HCT116 (cell line): ENCODE measurements around the gene GALNT13. TPM values are rescaled to one million over a fixed set of nuclear protein-coding genes. Genes with fewer than 3 reads are reported as not detected.

Experiments used
- ATAC-seq: fragments of 200-7000 bp; cut with Tn5 transposase; 2 replicates; pipeline ENCODE4 v1.9.1; 2020; ENCODE audit warnings: mild to moderate bottlenecking, moderate library complexity
- BruUV-seq: library from RNA; stranded (reverse); fragments of 400-500 nt; replicated peaks from 2 replicates; lab custom pipeline; 2021; lab: Mats Ljungman, UMichigan
- CTCF ChIA-PET: fragments of 300-600 bp; sonication (Branson Sonifier 250); formaldehyde crosslinking; loops from one replicate; lab custom pipeline; 2021; ENCODE audit warnings: antibody characterized with exemption; lab: Charles Lee
- POLR2A ChIA-PET: fragments of 300-600, 350-600 bp; sonication (Branson Sonifier 250); formaldehyde crosslinking; loops from one replicate; lab custom pipeline; 2021; ENCODE audit warnings: antibody characterized with exemption; lab: Charles Lee
- RAD21 ChIA-PET, 2 experiments: fragments of 300-600 bp; sonication (Branson Sonifier 250); formaldehyde crosslinking; loops; one replicate each; lab custom pipeline; 2023; ENCODE audit warnings: low total read pairs in 2 of 2; ENCODE audit not compliant: uncharacterized antibody in 2 of 2, unreplicated experiment in 2 of 2, low non-redundant PET in 1 of 2; lab: Charles Lee
- DNase-seq: peaks from one replicate; pipeline ENCODE4 v3.0.0-alpha.2; 2010; ENCODE audit warnings: low read depth, low spot score
- H2AFZ ChIP-seq: fragments of 200-600 bp; shearing (Covaris generic), sonication (generic); 2 replicates; pipeline ENCODE4 v1.6.1; 2017; ENCODE audit warnings: low read depth, mixed run types, mixed read lengths, antibody characterized with exemption, low read length; ENCODE audit not compliant: poor library complexity, severe bottlenecking
- H3K27ac ChIP-seq: 2 replicates; pipeline ENCODE4 v1.5.1; 2012; ENCODE audit warnings: low read depth, low read length
- H3K27me3 ChIP-seq: fragments of 200-600 bp; sonication (generic); 2 replicates; pipeline ENCODE4 v1.6.1; 2016; ENCODE audit warnings: mixed run types, low read length, mixed read lengths; ENCODE audit not compliant: insufficient read depth
- H3K36me3 ChIP-seq, 2 experiments: fragments of 200-500 bp in 1 of 2; fragments of 200-600 bp in 1 of 2; sonication (Bioruptor generic) in 1 of 2; sonication (generic) in 1 of 2; 2 replicates each; pipeline versions ENCODE4 v1.5.1 to v1.6.1; 2014 to 2016; ENCODE audit warnings: low read length in 2 of 2, inconsistent platforms in 1 of 2, mixed read lengths in 1 of 2, mixed run types in 1 of 2; ENCODE audit not compliant: insufficient read depth in 2 of 2, control insufficient read depth in 1 of 2
- H3K4me1 ChIP-seq, 2 experiments: fragments of 200-600 bp in 1 of 2; sonication (generic) in 1 of 2; 2 replicates each; pipeline versions ENCODE4 v1.5.1 to v1.6.1; 2012 to 2017; ENCODE audit warnings: low read length in 2 of 2, inconsistent platforms in 1 of 2, mild to moderate bottlenecking in 1 of 2, mixed read lengths in 1 of 2, mixed run types in 1 of 2, moderate library complexity in 1 of 2; ENCODE audit not compliant: insufficient read depth in 2 of 2, control insufficient read depth in 1 of 2
- H3K4me2 ChIP-seq: fragments of 200-600 bp; sonication (generic); 2 replicates; pipeline ENCODE4 v1.6.1; 2017; ENCODE audit warnings: mixed run types, low read length, mixed read lengths
- H3K4me3 ChIP-seq, 2 experiments: fragments of 200-600 bp in 1 of 2; sonication (generic) in 1 of 2; replicated peaks in 1 of 2; 2 replicates each; pipeline ENCODE4 v1.5.1; 2011 to 2016; ENCODE audit warnings: low read length in 2 of 2, control low read depth in 1 of 2, low read depth in 1 of 2, mild to moderate bottlenecking in 1 of 2, mixed read lengths in 1 of 2, mixed run types in 1 of 2
- H3K79me2 ChIP-seq: fragments of 200-600 bp; sonication (generic); 2 replicates; pipeline ENCODE4 v1.6.1; 2017; ENCODE audit warnings: mild to moderate bottlenecking, mixed run types, low read length, moderate library complexity, mixed read lengths; ENCODE audit not compliant: insufficient read depth
- H3K9ac ChIP-seq: fragments of 200-600 bp; sonication (generic); 2 replicates; pipeline ENCODE4 v1.6.1; 2016; ENCODE audit warnings: low read length, mixed read lengths
- H3K9me2 ChIP-seq: fragments of 200-600 bp; sonication (generic), shearing (Covaris generic); 2 replicates; pipeline ENCODE4 v1.6.1; 2017; ENCODE audit warnings: mixed run types, mild to moderate bottlenecking, moderate library complexity; ENCODE audit not compliant: insufficient read depth
- H3K9me3 ChIP-seq, 2 experiments: fragments of 200-500 bp in 1 of 2; fragments of 200-600 bp in 1 of 2; sonication (Bioruptor generic) in 1 of 2; sonication (generic) in 1 of 2; 2 replicates each; pipeline ENCODE4 v1.6.1; 2014 to 2017; ENCODE audit warnings: low read length in 2 of 2, mixed read lengths in 2 of 2, inconsistent platforms in 1 of 2, low read depth in 1 of 2, mild to moderate bottlenecking in 1 of 2, mixed run types in 1 of 2, moderate library complexity in 1 of 2; ENCODE audit not compliant: control insufficient read depth in 1 of 2, insufficient read depth in 1 of 2
- H4K20me1 ChIP-seq: fragments of 200-600 bp; sonication (generic), shearing (Covaris generic); 2 replicates; pipeline ENCODE4 v1.6.1; 2017; ENCODE audit warnings: mixed run types, mild to moderate bottlenecking, moderate library complexity; ENCODE audit not compliant: insufficient read depth
- CBX3 ChIP-seq: IDR thresholded peaks from 2 replicates; pipeline ENCODE4 v1.6.1; 2012; ENCODE audit warnings: low read depth
- CEBPB ChIP-seq: IDR thresholded peaks from 2 replicates; pipeline ENCODE4 v1.6.1; 2012; ENCODE audit warnings: low read depth
- EGR1 ChIP-seq: IDR thresholded peaks from 2 replicates; pipeline ENCODE4 v1.6.1; 2012; ENCODE audit warnings: low read depth
- EZH2phosphoT487 ChIP-seq: fragments of 200-600 bp; IDR thresholded peaks from 2 replicates; pipeline ENCODE4 v1.6.1; 2018; ENCODE audit warnings: antibody characterized with exemption, borderline replicate concordance
- FOSL1 ChIP-seq: IDR thresholded peaks from 2 replicates; pipeline ENCODE4 v1.6.1; 2012; ENCODE audit warnings: low read depth
- JUND ChIP-seq: IDR thresholded peaks from 2 replicates; pipeline ENCODE4 v1.6.1; 2012
- POLR2A ChIP-seq: IDR thresholded peaks from 2 replicates; pipeline ENCODE4 v1.7.0; 2011; ENCODE audit warnings: borderline replicate concordance; ENCODE audit not compliant: insufficient read depth, insufficient read length; ENCODE audit errors: extremely low read depth
- POLR2AphosphoS5 ChIP-seq: IDR thresholded peaks from 2 replicates; pipeline ENCODE4 v1.6.1; 2011; ENCODE audit warnings: mild to moderate bottlenecking, low read depth, low read length, moderate library complexity
- RAD21 ChIP-seq: IDR thresholded peaks from 2 replicates; pipeline ENCODE4 v1.6.1; 2012; ENCODE audit warnings: low read depth, mild to moderate bottlenecking
- SIN3A ChIP-seq: IDR thresholded peaks from 2 replicates; pipeline ENCODE4 v1.6.1; 2012; ENCODE audit warnings: low read depth
- SP1 ChIP-seq: IDR thresholded peaks from 2 replicates; pipeline ENCODE4 v1.6.1; 2012; ENCODE audit warnings: low read depth
- YY1 ChIP-seq: IDR thresholded peaks from 2 replicates; pipeline ENCODE4 v1.6.1; 2011; ENCODE audit warnings: low read length, low read depth, moderate library complexity, mild to moderate bottlenecking; ENCODE audit not compliant: insufficient replicate concordance; ENCODE audit errors: extremely low read depth
- intact Hi-C: fragments of 100-400 bp; cut with micrococcal nuclease; formaldehyde crosslinking; loops from 2 replicates; pipeline ENCODE4 v1.10.0; 2022
- total RNA-seq: library from RNA; stranded (reverse); gene quantifications from one replicate; pipeline ENCODE4 v1.2.1, GENCODE V29; 2021; ENCODE audit not compliant: unreplicated experiment
- TF ChIP-seq, protein P1 (sequence below): IDR thresholded peaks from 2 replicates; pipeline ENCODE4 v1.6.1; 2012; ENCODE audit warnings: low read depth
- TF ChIP-seq, protein P2 (sequence below): IDR thresholded peaks from 2 replicates; pipeline ENCODE4 v1.6.1; 2012
- TF ChIP-seq, protein P3 (sequence below), 3 experiments: fragments of 200-600 bp in 1 of 3; sonication (generic) in 1 of 3; IDR thresholded peaks in 2 of 3; conservative IDR thresholded peaks in 1 of 3; 2 replicates each; pipeline ENCODE4 v1.5.1; 2012 to 2017; ENCODE audit warnings: low read depth in 2 of 3, low read length in 2 of 3, antibody characterized with exemption in 1 of 3, borderline replicate concordance in 1 of 3, control low read depth in 1 of 3, mild to moderate bottlenecking in 1 of 3, mixed read lengths in 1 of 3, mixed run types in 1 of 3, moderate library complexity in 1 of 3; ENCODE audit not compliant: insufficient read depth in 1 of 3

The GALNT13 gene
- total RNA-seq, 1 experiment from 2014 or later: 0.44 TPM

DNA sequence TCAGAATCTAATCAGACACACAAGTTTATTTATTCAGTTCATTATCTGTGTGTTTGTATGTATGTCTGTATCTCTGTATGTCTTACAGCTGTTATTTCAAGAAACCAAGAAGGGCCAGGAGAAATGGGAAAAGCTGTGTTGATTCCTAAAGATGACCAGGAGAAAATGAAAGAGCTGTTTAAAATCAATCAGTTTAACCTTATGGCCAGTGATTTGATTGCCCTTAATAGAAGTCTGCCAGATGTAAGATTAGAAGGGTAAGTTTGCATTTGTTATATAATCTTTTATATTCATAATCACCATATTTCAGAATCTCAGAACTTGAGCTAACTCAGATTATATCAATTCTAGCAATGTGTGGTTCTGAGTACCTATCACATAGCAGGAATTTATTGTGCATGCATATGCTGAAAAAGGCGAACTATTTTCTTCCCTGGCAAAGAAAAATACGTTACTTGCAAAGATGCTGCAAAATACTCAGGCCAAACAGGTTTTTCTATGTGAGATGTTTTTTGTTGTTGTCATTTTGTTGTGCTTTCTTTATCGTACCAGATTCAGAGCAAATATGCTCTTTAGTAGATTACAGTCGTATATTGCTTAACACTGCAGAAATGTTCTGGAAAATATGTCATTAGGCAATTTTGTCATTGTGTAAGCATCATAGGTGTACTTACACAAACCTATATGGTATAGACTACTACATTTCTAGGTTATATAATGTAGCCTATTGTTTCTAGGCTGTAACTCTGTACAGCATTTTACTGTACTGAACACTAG lies 268.7 kb downstream of the GALNT13 start:
- no peaks in the 10 kb centered on the region for H3K36me3 ChIP-seq
- ChIA-PET POLR2A (no interaction called here), RAD21 (no interaction called here), CTCF (no interaction called here)
- H3K9me2 ChIP-seq: no peaks in the 10 kb centered on the region
- DNase-seq (no peak), ATAC-seq (no peak)
- intact Hi-C loops: no loop called here
- no peaks in the 10 kb centered on the region for H3K79me2 ChIP-seq
- H3K27me3 ChIP-seq: no peaks in the 10 kb centered on the region
- H3K27ac ChIP-seq: no peak overlapping the region
- no peaks in the 10 kb centered on the region for H3K9me3 ChIP-seq
- BruUV-seq: no TSS peak
- H3K4me1 ChIP-seq: no peaks in the 10 kb centered on the region
- no peak overlapping the region for H3K4me3 ChIP-seq
- no peak overlapping the region for H2AFZ ChIP-seq
- H3K4me2 ChIP-seq: no peak overlapping the region
- TF ChIP-seq, protein P1, sequence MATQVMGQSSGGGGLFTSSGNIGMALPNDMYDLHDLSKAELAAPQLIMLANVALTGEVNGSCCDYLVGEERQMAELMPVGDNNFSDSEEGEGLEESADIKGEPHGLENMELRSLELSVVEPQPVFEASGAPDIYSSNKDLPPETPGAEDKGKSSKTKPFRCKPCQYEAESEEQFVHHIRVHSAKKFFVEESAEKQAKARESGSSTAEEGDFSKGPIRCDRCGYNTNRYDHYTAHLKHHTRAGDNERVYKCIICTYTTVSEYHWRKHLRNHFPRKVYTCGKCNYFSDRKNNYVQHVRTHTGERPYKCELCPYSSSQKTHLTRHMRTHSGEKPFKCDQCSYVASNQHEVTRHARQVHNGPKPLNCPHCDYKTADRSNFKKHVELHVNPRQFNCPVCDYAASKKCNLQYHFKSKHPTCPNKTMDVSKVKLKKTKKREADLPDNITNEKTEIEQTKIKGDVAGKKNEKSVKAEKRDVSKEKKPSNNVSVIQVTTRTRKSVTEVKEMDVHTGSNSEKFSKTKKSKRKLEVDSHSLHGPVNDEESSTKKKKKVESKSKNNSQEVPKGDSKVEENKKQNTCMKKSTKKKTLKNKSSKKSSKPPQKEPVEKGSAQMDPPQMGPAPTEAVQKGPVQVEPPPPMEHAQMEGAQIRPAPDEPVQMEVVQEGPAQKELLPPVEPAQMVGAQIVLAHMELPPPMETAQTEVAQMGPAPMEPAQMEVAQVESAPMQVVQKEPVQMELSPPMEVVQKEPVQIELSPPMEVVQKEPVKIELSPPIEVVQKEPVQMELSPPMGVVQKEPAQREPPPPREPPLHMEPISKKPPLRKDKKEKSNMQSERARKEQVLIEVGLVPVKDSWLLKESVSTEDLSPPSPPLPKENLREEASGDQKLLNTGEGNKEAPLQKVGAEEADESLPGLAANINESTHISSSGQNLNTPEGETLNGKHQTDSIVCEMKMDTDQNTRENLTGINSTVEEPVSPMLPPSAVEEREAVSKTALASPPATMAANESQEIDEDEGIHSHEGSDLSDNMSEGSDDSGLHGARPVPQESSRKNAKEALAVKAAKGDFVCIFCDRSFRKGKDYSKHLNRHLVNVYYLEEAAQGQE: no peak
- no peak for TF ChIP-seq SP1
- no peak for TF ChIP-seq CEBPB
- TF ChIP-seq CBX3: no peak
- TF ChIP-seq SIN3A: no peak
- TF ChIP-seq, all 23 proteins: peak for 0
- no peak overlapping the region for H3K9ac ChIP-seq
- no peaks in the 10 kb centered on the region for H4K20me1 ChIP-seq

DNA sequence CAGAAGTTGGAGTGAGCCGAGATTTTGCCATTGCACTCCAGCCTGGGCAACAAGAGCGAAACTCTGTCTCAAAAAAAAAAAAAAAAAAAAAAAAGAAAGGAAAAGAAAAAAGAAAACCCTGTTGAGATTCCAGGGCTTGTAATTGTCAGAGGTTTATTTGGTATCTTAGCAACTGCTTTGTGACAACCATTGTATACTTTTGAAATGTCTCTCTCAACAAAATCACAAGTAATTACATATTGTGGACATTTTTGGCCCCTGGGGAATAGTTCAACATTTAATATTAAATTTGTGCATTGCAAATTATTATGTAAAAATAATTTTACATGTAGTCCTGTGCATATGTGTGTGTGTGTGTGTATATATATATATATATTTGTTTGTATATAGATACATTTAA lies 270.8 kb downstream of the GALNT13 start:
- Histone ChIP-seq H3K4me2 (no peak overlapping the region), H3K27me3 (no peaks in the 10 kb centered on the region), H3K36me3 (no peaks in the 10 kb centered on the region), H2AFZ (no peak overlapping the region), H3K4me1 (no peaks in the 10 kb centered on the region), H3K79me2 (no peaks in the 10 kb centered on the region), H3K4me3 (no peak overlapping the region), H3K9me2 (no peaks in the 10 kb centered on the region), H3K9ac (no peak overlapping the region), H4K20me1 (no peaks in the 10 kb centered on the region), H3K27ac (no peak overlapping the region), H3K9me3 (no peaks in the 10 kb centered on the region)
- ChIA-PET RAD21 (no interaction called here), POLR2A (no interaction called here), CTCF (no interaction called here)
- intact Hi-C loops: no loop called here
- ATAC-seq (no peak), DNase-seq (no peak)
- no TSS peak for BruUV-seq
- TF ChIP-seq, protein P2, sequence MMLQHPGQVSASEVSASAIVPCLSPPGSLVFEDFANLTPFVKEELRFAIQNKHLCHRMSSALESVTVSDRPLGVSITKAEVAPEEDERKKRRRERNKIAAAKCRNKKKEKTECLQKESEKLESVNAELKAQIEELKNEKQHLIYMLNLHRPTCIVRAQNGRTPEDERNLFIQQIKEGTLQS: no peak
- TF ChIP-seq EGR1 (no peak), YY1 (no peak), RAD21 (no peak), CEBPB (no peak), JUND (no peak), EZH2phosphoT487 (no peak), POLR2AphosphoS5 (no peak), FOSL1 (no peak), SIN3A (no peak), POLR2A (no peak)
- TF ChIP-seq, protein P3, sequence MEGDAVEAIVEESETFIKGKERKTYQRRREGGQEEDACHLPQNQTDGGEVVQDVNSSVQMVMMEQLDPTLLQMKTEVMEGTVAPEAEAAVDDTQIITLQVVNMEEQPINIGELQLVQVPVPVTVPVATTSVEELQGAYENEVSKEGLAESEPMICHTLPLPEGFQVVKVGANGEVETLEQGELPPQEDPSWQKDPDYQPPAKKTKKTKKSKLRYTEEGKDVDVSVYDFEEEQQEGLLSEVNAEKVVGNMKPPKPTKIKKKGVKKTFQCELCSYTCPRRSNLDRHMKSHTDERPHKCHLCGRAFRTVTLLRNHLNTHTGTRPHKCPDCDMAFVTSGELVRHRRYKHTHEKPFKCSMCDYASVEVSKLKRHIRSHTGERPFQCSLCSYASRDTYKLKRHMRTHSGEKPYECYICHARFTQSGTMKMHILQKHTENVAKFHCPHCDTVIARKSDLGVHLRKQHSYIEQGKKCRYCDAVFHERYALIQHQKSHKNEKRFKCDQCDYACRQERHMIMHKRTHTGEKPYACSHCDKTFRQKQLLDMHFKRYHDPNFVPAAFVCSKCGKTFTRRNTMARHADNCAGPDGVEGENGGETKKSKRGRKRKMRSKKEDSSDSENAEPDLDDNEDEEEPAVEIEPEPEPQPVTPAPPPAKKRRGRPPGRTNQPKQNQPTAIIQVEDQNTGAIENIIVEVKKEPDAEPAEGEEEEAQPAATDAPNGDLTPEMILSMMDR (IDR thresholded peaks at IDR 0.05 in 2 of 3, conservative IDR thresholded peaks at IDR 0.05 in 1 of 3; ENCODE audit: borderline replicate concordance in 1 of 3, insufficient read depth in 1 of 3, low read depth in 2 of 3, low read length in 2 of 3): no peak
